Measurements from ENCODE around the gene SLC19A2.
"Not testable (repeated sequence)": the region's sequence is repeated elsewhere in the genome, so short reads cannot be mapped to it uniquely, and the experiment has no call there.

Gene SLC19A2

GRCh38 chr1:169485431-169486280 is at the start of gene SLC19A2:
Gene SLC19A2, minus strand, starts transcription at chr1:169485944. Its CDS starts 178 bp downstream, at chr1:169485766.
- no peaks in the 10 kb centered on the region for H3K9me3 ChIP-seq (ENCODE audit: control insufficient read depth, insufficient read depth, low read length)
- no peaks in the 10 kb centered on the region for H3K36me3 ChIP-seq (ENCODE audit: control insufficient read depth, insufficient read depth, low read length)
- DNase-seq (ENCODE audit: low read depth, low spot score) = peak; percentile 95
- H3K27me3 ChIP-seq (ENCODE audit: control insufficient read depth, insufficient read depth, low read length) = no peaks in the 10 kb centered on the region
- no CpG with 5 or more reads among the region's 85 CpGs for WGBS (ENCODE audit: insufficient coverage, insufficient read length)
- peak within 1 kb of the TSS; percentile 86 for H3K4me3 ChIP-seq (ENCODE audit: low read length)
- H3K27ac ChIP-seq (ENCODE audit: low read length) = no peak within 1 kb of the TSS
- H3K4me1 ChIP-seq (ENCODE audit: control insufficient read depth, insufficient read depth, low read length) = peaks cover 2% of the 10 kb centered on the region; the same call in 1 of the 2 replicates

DNA sequence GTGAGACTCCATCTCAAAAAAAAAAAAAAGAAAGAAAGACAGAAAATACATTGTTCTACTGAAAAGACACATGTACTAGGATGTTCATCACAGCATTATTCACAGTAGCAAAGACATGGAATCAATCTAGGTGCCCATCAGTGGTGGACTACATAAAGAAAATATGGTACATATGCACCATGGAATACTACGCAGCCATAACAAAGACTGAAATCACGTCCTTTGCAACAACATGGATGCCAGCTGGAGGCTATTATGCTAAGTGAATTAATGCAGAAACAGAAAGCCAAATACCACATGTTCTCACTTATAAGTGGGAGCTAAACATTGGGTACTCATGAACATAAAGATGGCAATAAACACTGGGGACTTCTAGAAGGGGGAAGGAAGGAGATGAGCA is 48.9 kb upstream of the SLC19A2 start:
- H3K4me3 ChIP-seq (ENCODE audit: low read length) = no peak overlapping the region
- no peaks in the 10 kb centered on the region for H3K9me3 ChIP-seq (ENCODE audit: control insufficient read depth, insufficient read depth, low read length)
- DNase-seq (ENCODE audit: low read depth, low spot score) = no peak
- no peak overlapping the region for H3K27ac ChIP-seq (ENCODE audit: low read length)
- H3K27me3 ChIP-seq (ENCODE audit: control insufficient read depth, insufficient read depth, low read length) = no peaks in the 10 kb centered on the region
- WGBS (ENCODE audit: insufficient coverage, insufficient read length) = no CpG with 5 or more reads among the region's 2 CpGs
- H3K36me3 ChIP-seq (ENCODE audit: control insufficient read depth, insufficient read depth, low read length) = no peaks in the 10 kb centered on the region
- H3K4me1 ChIP-seq (ENCODE audit: control insufficient read depth, insufficient read depth, low read length) = no peaks in the 10 kb centered on the region

- DNase-seq (ENCODE audit: low read depth, low spot score); H3K4me3 ChIP-seq (ENCODE audit: low read length); H3K9me3 ChIP-seq (ENCODE audit: control insufficient read depth, insufficient read depth, low read length); H3K27ac ChIP-seq (ENCODE audit: low read length); H3K4me1 ChIP-seq (ENCODE audit: control insufficient read depth, insufficient read depth, low read length); H3K36me3 ChIP-seq (ENCODE audit: control insufficient read depth, insufficient read depth, low read length); H3K27me3 ChIP-seq (ENCODE audit: control insufficient read depth, insufficient read depth, low read length): not testable (repeated sequence)
- no CpG with 5 or more reads among the region's 9 CpGs for WGBS (ENCODE audit: insufficient coverage, insufficient read length)
These were observed 47.9 kb upstream of the SLC19A2 start for GRCh38 chr1:169533528-169534190.

GRCh38 chr1:169530448-169530847 is 44.7 kb upstream of the SLC19A2 start:
- H3K27ac ChIP-seq (ENCODE audit: low read length) = no peak overlapping the region
- WGBS (ENCODE audit: insufficient coverage, insufficient read length) = no CpG with 5 or more reads among the region's 3 CpGs
- no peaks in the 10 kb centered on the region; the same call in 1 of the 2 replicates for H3K4me1 ChIP-seq (ENCODE audit: control insufficient read depth, insufficient read depth, low read length)
- no peak overlapping the region for H3K4me3 ChIP-seq (ENCODE audit: low read length)
- no peaks in the 10 kb centered on the region for H3K27me3 ChIP-seq (ENCODE audit: control insufficient read depth, insufficient read depth, low read length)
- no peaks in the 10 kb centered on the region for H3K9me3 ChIP-seq (ENCODE audit: control insufficient read depth, insufficient read depth, low read length)
- DNase-seq (ENCODE audit: low read depth, low spot score) = no peak
- H3K36me3 ChIP-seq (ENCODE audit: control insufficient read depth, insufficient read depth, low read length) = no peaks in the 10 kb centered on the region

- WGBS (ENCODE audit: insufficient coverage, insufficient read length) = no CpG with 5 or more reads among the region's 3 CpGs
- H3K4me3 ChIP-seq (ENCODE audit: low read length) = no peak overlapping the region
- H3K36me3 ChIP-seq (ENCODE audit: control insufficient read depth, insufficient read depth, low read length) = no peaks in the 10 kb centered on the region
- peak; percentile 75 for DNase-seq (ENCODE audit: low read depth, low spot score)
- H3K27me3 ChIP-seq (ENCODE audit: control insufficient read depth, insufficient read depth, low read length) = no peaks in the 10 kb centered on the region
- no peaks in the 10 kb centered on the region; the same call in 1 of the 2 replicates for H3K4me1 ChIP-seq (ENCODE audit: control insufficient read depth, insufficient read depth, low read length)
- no peaks in the 10 kb centered on the region for H3K9me3 ChIP-seq (ENCODE audit: control insufficient read depth, insufficient read depth, low read length)
- H3K27ac ChIP-seq (ENCODE audit: low read length) = no peak overlapping the region
These were observed 43.4 kb upstream of the SLC19A2 start for GRCh38 chr1:169529068-169529642.

- DNase-seq (ENCODE audit: low read depth, low spot score) = no peak
- WGBS (ENCODE audit: insufficient coverage, insufficient read length) = no CpG with 5 or more reads among the region's 9 CpGs
- Histone ChIP-seq H3K4me1 (ENCODE audit: control insufficient read depth, insufficient read depth, low read length) (no peaks in the 10 kb centered on the region; the same call in 1 of the 2 replicates), H3K9me3 (ENCODE audit: control insufficient read depth, insufficient read depth, low read length) (no peaks in the 10 kb centered on the region), H3K4me3 (ENCODE audit: low read length) (no peak overlapping the region), H3K27ac (ENCODE audit: low read length) (no peak overlapping the region), H3K36me3 (ENCODE audit: control insufficient read depth, insufficient read depth, low read length) (no peaks in the 10 kb centered on the region), H3K27me3 (ENCODE audit: control insufficient read depth, insufficient read depth, low read length) (no peaks in the 10 kb centered on the region)
These were observed 42.7 kb upstream of the SLC19A2 start for GRCh38 chr1:169528215-169529067.

DNA sequence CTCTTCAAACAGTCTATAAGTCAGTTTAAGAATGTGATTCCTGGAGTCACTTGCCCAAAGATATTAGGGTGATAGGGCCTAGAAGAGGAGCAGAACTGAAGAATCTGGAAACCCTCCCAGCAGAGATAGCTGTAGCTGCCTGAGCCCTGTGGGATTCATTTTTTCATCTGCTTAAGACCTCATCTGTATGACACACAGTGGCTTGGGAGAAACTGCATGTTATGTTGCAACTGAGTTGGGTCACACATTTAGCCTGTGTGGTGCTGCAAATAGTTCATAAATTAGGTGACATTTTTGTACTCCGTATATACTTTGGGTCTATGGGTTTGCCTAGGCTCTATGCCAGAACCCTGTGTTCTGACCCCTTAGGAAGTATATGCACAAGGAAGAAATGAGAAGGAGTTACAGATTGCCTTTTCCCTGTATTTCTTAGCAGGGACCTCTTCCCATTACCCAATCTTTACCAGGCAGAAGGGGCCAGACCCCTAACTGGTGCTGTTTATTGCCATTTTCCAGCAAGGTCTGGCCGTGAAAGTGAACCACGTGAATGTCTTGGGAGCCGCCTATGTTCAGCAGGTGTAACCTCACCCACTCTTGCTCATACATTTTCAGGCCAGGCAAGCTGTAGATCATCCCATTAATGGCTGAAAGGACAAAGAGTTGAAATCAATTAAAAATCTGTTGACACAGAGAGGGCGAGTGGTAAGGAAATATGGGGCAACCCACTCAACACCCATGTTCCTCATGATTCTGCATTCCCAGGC is 41.9 kb upstream of the SLC19A2 start:
- no CpG with 5 or more reads among the region's 5 CpGs for WGBS (ENCODE audit: insufficient coverage, insufficient read length)
- no peaks in the 10 kb centered on the region for H3K9me3 ChIP-seq (ENCODE audit: control insufficient read depth, insufficient read depth, low read length)
- H3K36me3 ChIP-seq (ENCODE audit: control insufficient read depth, insufficient read depth, low read length) = no peaks in the 10 kb centered on the region
- no peak for DNase-seq (ENCODE audit: low read depth, low spot score)
- H3K4me1 ChIP-seq (ENCODE audit: control insufficient read depth, insufficient read depth, low read length) = no peaks in the 10 kb centered on the region; the same call in 1 of the 2 replicates
- H3K27ac ChIP-seq (ENCODE audit: low read length) = no peak overlapping the region
- no peaks in the 10 kb centered on the region for H3K27me3 ChIP-seq (ENCODE audit: control insufficient read depth, insufficient read depth, low read length)
- H3K4me3 ChIP-seq (ENCODE audit: low read length) = no peak overlapping the region

DNA sequence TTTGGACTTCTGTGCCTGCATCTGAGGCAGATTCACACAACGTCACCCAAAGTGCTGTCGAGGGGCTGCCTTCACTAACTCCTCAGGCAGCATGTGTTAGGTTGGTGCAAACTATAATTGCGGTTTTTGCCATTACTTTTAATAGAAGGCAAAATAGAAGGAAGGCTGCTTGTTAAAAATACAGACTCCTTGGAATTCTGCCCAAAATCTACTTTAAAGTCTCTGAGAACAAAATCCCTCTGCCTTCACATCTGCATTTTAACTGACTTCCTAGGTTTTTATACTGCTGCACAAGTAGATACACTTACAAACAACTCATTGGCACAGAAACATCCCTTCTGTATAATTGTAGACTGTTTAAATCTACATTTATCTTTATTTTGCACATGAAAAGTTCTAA is 41.3 kb upstream of the SLC19A2 start:
- H3K27me3 ChIP-seq (ENCODE audit: control insufficient read depth, insufficient read depth, low read length) = no peaks in the 10 kb centered on the region
- no peak overlapping the region for H3K4me3 ChIP-seq (ENCODE audit: low read length)
- WGBS (ENCODE audit: insufficient coverage, insufficient read length) = no CpG with 5 or more reads among the region's 3 CpGs
- no peaks in the 10 kb centered on the region for H3K9me3 ChIP-seq (ENCODE audit: control insufficient read depth, insufficient read depth, low read length)
- H3K4me1 ChIP-seq (ENCODE audit: control insufficient read depth, insufficient read depth, low read length) = no peaks in the 10 kb centered on the region; the same call in 1 of the 2 replicates
- no peak overlapping the region for H3K27ac ChIP-seq (ENCODE audit: low read length)
- no peaks in the 10 kb centered on the region for H3K36me3 ChIP-seq (ENCODE audit: control insufficient read depth, insufficient read depth, low read length)
- DNase-seq (ENCODE audit: low read depth, low spot score) = no peak

- Histone ChIP-seq H3K4me1 (ENCODE audit: control insufficient read depth, insufficient read depth, low read length) (no peaks in the 10 kb centered on the region; the same call in 1 of the 2 replicates), H3K4me3 (ENCODE audit: low read length) (no peak overlapping the region), H3K27ac (ENCODE audit: low read length) (no peak overlapping the region), H3K36me3 (ENCODE audit: control insufficient read depth, insufficient read depth, low read length) (no peaks in the 10 kb centered on the region), H3K9me3 (ENCODE audit: control insufficient read depth, insufficient read depth, low read length) (no peaks in the 10 kb centered on the region), H3K27me3 (ENCODE audit: control insufficient read depth, insufficient read depth, low read length) (no peaks in the 10 kb centered on the region)
- no CpG with 5 or more reads among the region's 1 CpG for WGBS (ENCODE audit: insufficient coverage, insufficient read length)
- no peak for DNase-seq (ENCODE audit: low read depth, low spot score)
These were observed 40.5 kb upstream of the SLC19A2 start for GRCh38 chr1:169526120-169526832.
